ENCODE measurements around the gene TOX2. TPM values are rescaled to one million over a fixed set of nuclear protein-coding genes. Genes with fewer than 3 reads are reported as not detected.

The TOX2 gene
- total RNA-seq, 4 donors from 2014 or later, result 3.4 to 7.7 (median 5.2) TPM

- DNase-seq, result no peak
- H3K36me3 ChIP-seq, result no peaks in the 10 kb centered on the region
- H3K27ac ChIP-seq, result no peak overlapping the region
- H3K4me1 ChIP-seq, result peaks cover 0 to 8% of the 10 kb centered on the region in 2 donors
- no peak overlapping the region for H3K4me3 ChIP-seq (replicated peaks in 1 of 3)
- intact Hi-C loops (cut with DNase I), result no loop called here
- WGBS, 2 donors, result 88 to 97% methylated on average over 4 of the region's 4 CpGs
- no peak for TF ChIP-seq CTCF (IDR thresholded peaks at IDR 0.05)
- no peaks in the 10 kb centered on the region for H3K9me3 ChIP-seq
- H3K27me3 ChIP-seq, result no peaks in the 10 kb centered on the region
Observed at GRCh38 chr20:43923917-43924316, 9.3 kb downstream of the TOX2 start.

GRCh38 chr20:43925215-43925614, 10.6 kb downstream of the TOX2 start:
- intact Hi-C loops (cut with DNase I), result no loop called here
- 74 to 77% methylated on average over 10 of the region's 10 CpGs for WGBS, 2 donors

GRCh38 chr20:43925801-43926200, 11.1 kb downstream of the TOX2 start:
- H3K4me3 ChIP-seq (replicated peaks in 1 of 3), result no peak overlapping the region
- TF ChIP-seq POLR2A (IDR thresholded peaks at IDR 0.05) (no peak), CTCF (IDR thresholded peaks at IDR 0.05) (no peak)
- no peaks in the 10 kb centered on the region for H3K27me3 ChIP-seq
- peak in 1 of 2 donors; percentile 20 for DNase-seq
- WGBS, 2 donors, result 57 to 60% methylated on average over 5 of the region's 5 CpGs
- intact Hi-C loops (cut with DNase I), result no loop called here
- peaks cover 0 to 8% of the 10 kb centered on the region in 2 donors for H3K4me1 ChIP-seq
- no peaks in the 10 kb centered on the region for H3K9me3 ChIP-seq
- no peak overlapping the region for H3K27ac ChIP-seq
- H3K36me3 ChIP-seq, result no peaks in the 10 kb centered on the region

More at GRCh38 chr20:43925215-43925614, 10.6 kb downstream of the TOX2 start:
- Histone ChIP-seq H3K9me3 (no peaks in the 10 kb centered on the region), H3K36me3 (no peaks in the 10 kb centered on the region), H3K4me3 (replicated peaks in 1 of 3) (no peak overlapping the region), H3K27me3 (no peaks in the 10 kb centered on the region), H3K27ac (no peak overlapping the region), H3K4me1 (peaks cover 0 to 8% of the 10 kb centered on the region in 2 donors)
- TF ChIP-seq POLR2A (IDR thresholded peaks at IDR 0.05) (no peak), CTCF (IDR thresholded peaks at IDR 0.05) (no peak)
- no peak for DNase-seq

GRCh38 chr20:43926287-43927050, 11.8 kb downstream of the TOX2 start:
- Histone ChIP-seq H3K4me3 (replicated peaks in 1 of 3) (no peak overlapping the region), H3K27me3 (no peaks in the 10 kb centered on the region), H3K27ac (no peak overlapping the region), H3K36me3 (no peaks in the 10 kb centered on the region), H3K9me3 (no peaks in the 10 kb centered on the region), H3K4me1 (peaks cover 0 to 8% of the 10 kb centered on the region in 2 donors)
- 59 to 87% methylated on average over 9 to 10 of the region's 10 CpGs for WGBS, 2 donors
- TF ChIP-seq CTCF (IDR thresholded peaks at IDR 0.05) (no peak), POLR2A (IDR thresholded peaks at IDR 0.05) (no peak)
- intact Hi-C loops (cut with DNase I), result no loop called here
- peak in 1 of 2 donors; percentile 16 for DNase-seq

- no peak overlapping the region for H3K4me3 ChIP-seq (replicated peaks in 1 of 3)
- intact Hi-C loops (cut with DNase I), result no loop called here
- 89 to 96% methylated on average over 2 of the region's 2 CpGs for WGBS, 2 donors
Observed at GRCh38 chr20:43931976-43932375, 17.3 kb downstream of the TOX2 start.

More at GRCh38 chr20:43931976-43932375, 17.3 kb downstream of the TOX2 start:
- Histone ChIP-seq H3K27me3 (no peaks in the 10 kb centered on the region), H3K27ac (no peak overlapping the region), H3K4me1 (peaks cover 0 to 13% of the 10 kb centered on the region in 2 donors), H3K9me3 (no peaks in the 10 kb centered on the region), H3K36me3 (no peaks in the 10 kb centered on the region)
- TF ChIP-seq CTCF (IDR thresholded peaks at IDR 0.05) (no peak), POLR2A (IDR thresholded peaks at IDR 0.05) (no peak)
- DNase-seq, result no peak

All from thyroid gland (tissue), 4 donors.